Esophagus muscularis mucosa (tissue), 3 donors: ENCODE measurements around the gene NOTO.

Source experiments
- POLR2A ChIP-seq: fragments of 450-650 bp; IDR thresholded peaks from one replicate; pipeline ENCODE4 v1.6.1; 2017; ENCODE audit warnings: antibody characterized with exemption, moderate library complexity, mild to moderate bottlenecking, low read depth
- POLR2AphosphoS5 ChIP-seq, 2 donors: sonication (generic); formaldehyde crosslinking; IDR thresholded peaks; one replicate each; pipeline ENCODE4 v1.6.1; 2017; ENCODE audit warnings: antibody characterized with exemption in 2 of 2
- TF ChIP-seq, protein P1 (sequence below), 3 experiments: fragments of 200-600 bp in 2 of 3; fragments of 450-650 bp in 1 of 3; sonication (generic) in 2 of 3; IDR thresholded peaks; one replicate each; pipeline ENCODE4 v1.5.1; 2017 to 2019; ENCODE audit warnings: antibody characterized with exemption in 3 of 3, mild to moderate bottlenecking in 2 of 3, moderate library complexity in 1 of 3

DNA sequence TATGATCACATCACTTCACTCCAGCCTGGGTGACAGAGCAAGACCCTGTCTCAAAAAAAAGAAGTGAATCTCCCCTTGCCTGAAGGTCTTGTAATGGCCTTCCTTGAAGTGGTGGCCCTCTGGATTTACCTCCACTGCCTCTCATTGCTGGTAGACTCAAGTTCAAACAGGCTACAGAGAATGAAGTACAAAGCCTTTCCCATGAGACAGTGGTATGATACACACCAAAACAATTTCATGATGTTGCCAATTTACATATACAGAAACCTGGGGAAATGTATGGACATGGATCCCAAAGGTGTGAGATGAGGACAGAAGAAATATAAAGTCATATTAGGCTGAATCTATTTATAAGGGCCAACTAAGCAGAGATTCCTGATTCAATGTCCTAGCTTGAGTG lies 4.8 kb upstream of the NOTO start:
- TF ChIP-seq, protein P1, sequence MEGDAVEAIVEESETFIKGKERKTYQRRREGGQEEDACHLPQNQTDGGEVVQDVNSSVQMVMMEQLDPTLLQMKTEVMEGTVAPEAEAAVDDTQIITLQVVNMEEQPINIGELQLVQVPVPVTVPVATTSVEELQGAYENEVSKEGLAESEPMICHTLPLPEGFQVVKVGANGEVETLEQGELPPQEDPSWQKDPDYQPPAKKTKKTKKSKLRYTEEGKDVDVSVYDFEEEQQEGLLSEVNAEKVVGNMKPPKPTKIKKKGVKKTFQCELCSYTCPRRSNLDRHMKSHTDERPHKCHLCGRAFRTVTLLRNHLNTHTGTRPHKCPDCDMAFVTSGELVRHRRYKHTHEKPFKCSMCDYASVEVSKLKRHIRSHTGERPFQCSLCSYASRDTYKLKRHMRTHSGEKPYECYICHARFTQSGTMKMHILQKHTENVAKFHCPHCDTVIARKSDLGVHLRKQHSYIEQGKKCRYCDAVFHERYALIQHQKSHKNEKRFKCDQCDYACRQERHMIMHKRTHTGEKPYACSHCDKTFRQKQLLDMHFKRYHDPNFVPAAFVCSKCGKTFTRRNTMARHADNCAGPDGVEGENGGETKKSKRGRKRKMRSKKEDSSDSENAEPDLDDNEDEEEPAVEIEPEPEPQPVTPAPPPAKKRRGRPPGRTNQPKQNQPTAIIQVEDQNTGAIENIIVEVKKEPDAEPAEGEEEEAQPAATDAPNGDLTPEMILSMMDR (IDR thresholded peaks at IDR 0.05) = no peak
- TF ChIP-seq POLR2A (no peak), POLR2AphosphoS5 (IDR thresholded peaks at IDR 0.05) (no peak)
